Smooth muscle cell (in vitro differentiated cells): ENCODE measurements around the gene TERT. TPM values are rescaled to one million over a fixed set of nuclear protein-coding genes. Genes with fewer than 3 reads are reported as not detected.

Source experiments
- DNase-seq: peaks from one replicate; lab custom pipeline; 2025; ENCODE audit not compliant: unreplicated experiment; lab: John Stamatoyannopoulos, UW
- H2AFZ ChIP-seq: fragments of 200-600 bp; sonication (generic); 2 replicates; pipeline ENCODE4 v1.6.0; 2016; ENCODE audit warnings: antibody characterized with exemption, low read depth, mild to moderate bottlenecking
- H3F3A ChIP-seq: fragments of 200-600 bp; sonication (generic); 2 replicates; pipeline ENCODE4 v1.6.0; 2017; ENCODE audit warnings: antibody characterized with exemption, low read depth
- H3K27ac ChIP-seq: fragments of 200-600 bp; sonication (generic); 2 replicates; pipeline ENCODE4 v1.5.1; 2016; ENCODE audit warnings: low read depth, mild to moderate bottlenecking
- H3K27me3 ChIP-seq: fragments of 200-600 bp; sonication (generic); 2 replicates; pipeline ENCODE4 v1.6.1; 2016; ENCODE audit warnings: low read depth, mild to moderate bottlenecking
- H3K36me3 ChIP-seq: fragments of 200-600 bp; sonication (generic); 2 replicates; pipeline ENCODE4 v1.5.1; 2016; ENCODE audit warnings: low read depth
- H3K4me1 ChIP-seq: fragments of 200-600 bp; sonication (generic); 2 replicates; pipeline ENCODE4 v1.5.1; 2016; ENCODE audit warnings: low read depth
- H3K4me2 ChIP-seq: fragments of 200-600 bp; sonication (generic); 2 replicates; pipeline ENCODE4 v1.6.0; 2016; ENCODE audit warnings: mild to moderate bottlenecking
- H3K4me3 ChIP-seq: fragments of 200-600 bp; sonication (generic); 2 replicates; pipeline ENCODE4 v1.5.1; 2016; ENCODE audit warnings: mild to moderate bottlenecking
- H3K79me2 ChIP-seq: fragments of 200-600 bp; sonication (generic); 2 replicates; pipeline ENCODE4 v1.6.0; 2016; ENCODE audit warnings: low read depth, mild to moderate bottlenecking
- H3K9ac ChIP-seq: fragments of 200-600 bp; sonication (generic); 2 replicates; pipeline ENCODE4 v1.6.0; 2016; ENCODE audit warnings: low read depth
- H3K9me3 ChIP-seq: fragments of 200-600 bp; sonication (generic); replicated peaks from 2 replicates; pipeline ENCODE4 v1.5.1; 2016; ENCODE audit warnings: low read depth
- H4K20me1 ChIP-seq: fragments of 200-600 bp; sonication (generic); 2 replicates; pipeline ENCODE4 v1.6.0; 2016; ENCODE audit warnings: low read depth
- CTCF ChIP-seq: fragments of 200-600 bp; sonication (generic); IDR thresholded peaks from 2 replicates; pipeline ENCODE4 v1.5.1; 2017; ENCODE audit warnings: borderline replicate concordance, mild to moderate bottlenecking, antibody characterized with exemption; ENCODE audit not compliant: insufficient read depth, poor library complexity, severe bottlenecking
- WGBS: methylation state at CpG from one replicate; pipeline ENCODE4 v1.1.7; 2016; ENCODE audit warnings: low lambda C conversion rate; 5-methylcytosine and 5-hydroxymethylcytosine counted together
- polyA plus RNA-seq: library from polyadenylated mRNA; unstranded; fragments of >200 nt; fragmentation: Nextera tagmentation; extraction: Ambion mirVana; gene quantifications from 2 replicates; pipeline ENCODE4 v1.2.1, GENCODE V29; 2016
- total RNA-seq: library from RNA; depleted of rRNA; stranded (reverse); fragments of >200 nt; gene quantifications from 2 replicates; pipeline ENCODE4 v1.2.3, GENCODE V29; 2014

Gene TERT
- total and polyA plus RNA-seq, 2 experiments from 2014 or later = not detected

GRCh38 chr5:1209489-1209852, 85.4 kb downstream of the TERT start:
- Histone ChIP-seq H3K36me3 (no peaks in the 10 kb centered on the region), H3K4me1 (no peaks in the 10 kb centered on the region), H3K4me2 (no peak overlapping the region), H3K79me2 (no peaks in the 10 kb centered on the region), H3K9me3 (no peaks in the 10 kb centered on the region), H3K27ac (no peak overlapping the region), H4K20me1 (no peaks in the 10 kb centered on the region), H3K4me3 (no peak overlapping the region), H3K9ac (no peak overlapping the region), H2AFZ (no peak overlapping the region), H3F3A (no peaks in the 10 kb centered on the region), H3K27me3 (no peaks in the 10 kb centered on the region)
- 88% methylated on average over 1 of the region's 2 CpGs for WGBS
- TF ChIP-seq CTCF = no peak
- DNase-seq = no peak

- Histone ChIP-seq H3F3A (no peaks in the 10 kb centered on the region), H4K20me1 (no peaks in the 10 kb centered on the region), H3K79me2 (no peaks in the 10 kb centered on the region), H3K4me3 (no peak overlapping the region), H3K27me3 (no peaks in the 10 kb centered on the region), H3K9me3 (no peaks in the 10 kb centered on the region), H3K4me1 (no peaks in the 10 kb centered on the region), H3K27ac (no peak overlapping the region), H3K4me2 (no peak overlapping the region), H3K9ac (no peak overlapping the region), H2AFZ (no peak overlapping the region), H3K36me3 (no peaks in the 10 kb centered on the region)
- no peak for TF ChIP-seq CTCF
- 94% methylated on average over 24 of the region's 24 CpGs for WGBS
- DNase-seq = no peak
Observed at GRCh38 chr5:1208743-1209488, 86.0 kb downstream of the TERT start.

- Histone ChIP-seq H2AFZ (no peak overlapping the region), H3K4me3 (no peak overlapping the region), H3K36me3 (no peaks in the 10 kb centered on the region), H3K79me2 (no peaks in the 10 kb centered on the region), H4K20me1 (no peaks in the 10 kb centered on the region), H3F3A (no peaks in the 10 kb centered on the region), H3K9me3 (no peaks in the 10 kb centered on the region), H3K4me1 (no peaks in the 10 kb centered on the region), H3K27me3 (no peaks in the 10 kb centered on the region), H3K9ac (no peak overlapping the region), H3K27ac (no peak overlapping the region), H3K4me2 (no peak overlapping the region)
- no peak for TF ChIP-seq CTCF
- DNase-seq = no peak
- WGBS = 87% methylated on average over 17 of the region's 17 CpGs
Observed at GRCh38 chr5:1208221-1208742, 86.6 kb downstream of the TERT start.

- no peak overlapping the region for H3K27ac ChIP-seq
- no peak for TF ChIP-seq CTCF
- 59% methylated on average over 6 of the region's 6 CpGs for WGBS
- no peaks in the 10 kb centered on the region for H3K27me3 ChIP-seq
- no peaks in the 10 kb centered on the region for H3K4me1 ChIP-seq
- no peak overlapping the region for H3K4me3 ChIP-seq
- H3K4me2 ChIP-seq = no peak overlapping the region
- no peaks in the 10 kb centered on the region for H3K9me3 ChIP-seq
- no peak overlapping the region for H2AFZ ChIP-seq
- no peaks in the 10 kb centered on the region for H4K20me1 ChIP-seq
- no peaks in the 10 kb centered on the region for H3K79me2 ChIP-seq
- H3K36me3 ChIP-seq = no peaks in the 10 kb centered on the region
- H3K9ac ChIP-seq = no peak overlapping the region
- DNase-seq = no peak
- H3F3A ChIP-seq = no peaks in the 10 kb centered on the region
Observed at GRCh38 chr5:1207555-1207954, 87.3 kb downstream of the TERT start.
